AG10803 (cell line): Measurements from ENCODE around the gene BCAN.

Source experiments
- DNase-seq: peaks from one replicate; pipeline ENCODE4 v3.0.0; 2010; ENCODE audit warnings: low read depth
- H3K4me3 ChIP-seq: 2 replicates; pipeline ENCODE4 v1.5.1; 2011; ENCODE audit warnings: mild to moderate bottlenecking, low read length, control low read depth
- CTCF ChIP-seq: conservative IDR thresholded peaks from 2 replicates; pipeline ENCODE4 v1.5.1; 2011; ENCODE audit warnings: mild to moderate bottlenecking, low read length, control low read depth, inconsistent platforms

The BCAN gene

GRCh38 chr1:156673387-156674121 lies 31.6 kb downstream of the BCAN start:
- no peak for TF ChIP-seq CTCF
- DNase-seq, result no peak
- no peak overlapping the region for H3K4me3 ChIP-seq

DNA sequence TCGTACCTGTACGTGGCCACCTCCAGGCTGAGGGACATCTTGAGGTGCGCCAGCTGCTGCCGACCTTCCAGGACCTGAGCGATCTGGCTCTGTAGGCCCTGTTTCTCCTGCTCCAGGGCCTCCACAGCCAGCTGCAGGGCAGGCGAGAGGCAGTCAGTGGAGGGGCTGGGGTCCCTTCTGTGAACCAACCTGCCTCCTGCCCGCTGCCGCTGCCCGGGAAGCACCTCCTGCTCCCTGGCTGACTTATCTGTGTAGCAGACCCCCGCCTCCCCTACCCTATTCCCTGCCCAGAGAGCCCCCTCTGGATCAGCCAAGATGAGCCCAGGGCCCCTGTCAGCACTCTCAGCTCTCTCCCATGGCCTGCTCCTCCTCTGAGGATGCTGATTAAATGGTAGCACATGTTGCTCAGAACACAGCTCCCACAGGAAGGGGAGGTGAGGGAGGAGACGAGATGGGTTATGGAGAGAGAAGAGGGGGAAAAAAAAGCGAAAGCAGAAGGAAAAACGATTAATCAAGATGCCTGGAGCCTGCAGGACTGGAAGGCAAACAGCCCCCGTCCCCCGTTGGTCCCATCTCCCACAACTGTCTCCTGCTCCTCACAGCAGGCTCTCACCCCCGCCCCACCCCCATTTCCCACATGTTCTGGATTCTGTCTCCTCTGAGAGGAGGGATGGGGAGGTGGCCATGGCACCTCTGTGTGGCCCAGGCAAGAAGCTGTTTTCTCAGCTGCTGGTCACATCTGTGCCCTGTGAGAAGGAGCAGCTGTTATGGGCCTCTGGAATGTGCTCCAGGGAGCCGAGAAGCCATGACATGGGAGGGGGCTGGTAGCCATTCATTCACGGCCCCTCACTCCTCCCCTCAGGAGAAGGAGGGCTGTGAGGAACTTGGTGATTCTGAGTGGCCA lies 33.5 kb downstream of the BCAN start:
- peak overlapping the region; percentile 41 for H3K4me3 ChIP-seq
- TF ChIP-seq CTCF, result no peak
- no peak for DNase-seq

GRCh38 chr1:156676114-156676819 lies 34.4 kb downstream of the BCAN start:
- peak overlapping the region; percentile 41 for H3K4me3 ChIP-seq
- DNase-seq, result no peak
- no peak for TF ChIP-seq CTCF

DNA sequence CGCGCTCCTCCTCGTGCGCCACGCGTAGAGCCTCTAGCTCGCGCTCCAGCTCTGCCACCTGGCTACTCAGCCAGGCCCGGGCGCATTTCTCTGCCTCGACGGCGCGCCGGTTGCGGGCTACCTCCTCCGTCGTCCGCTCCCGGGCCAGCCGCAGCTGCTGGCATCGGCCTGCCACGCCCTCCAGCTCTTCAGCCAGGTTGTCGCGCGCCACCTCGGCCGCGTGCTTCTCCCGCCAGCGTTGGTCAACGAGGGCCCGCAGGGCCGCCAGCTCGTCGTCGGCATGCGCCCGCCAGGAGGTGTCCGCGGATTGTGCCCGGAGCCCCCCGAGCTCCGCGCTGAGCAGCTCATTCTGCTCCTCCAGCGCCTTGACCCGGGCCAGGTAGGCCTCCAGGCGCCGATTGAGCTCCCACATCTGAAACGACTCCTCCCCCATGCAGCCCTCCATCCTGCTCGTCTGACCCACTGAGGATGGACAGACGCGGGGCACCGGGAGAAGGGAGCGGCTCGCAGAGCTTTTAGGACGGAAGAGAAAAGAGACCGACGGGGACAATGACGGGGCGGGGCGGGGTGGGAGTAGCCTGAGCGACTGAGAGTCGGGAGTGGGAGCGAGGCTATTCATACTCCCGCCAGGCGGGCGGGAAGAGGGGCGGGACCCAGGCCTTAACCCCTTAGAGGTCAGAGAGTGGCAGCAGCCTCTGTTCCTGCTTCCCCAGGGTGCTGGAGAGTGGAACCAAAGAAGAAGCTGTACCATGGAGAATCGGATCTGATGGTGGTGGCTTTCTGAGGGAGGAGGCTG lies 35.1 kb downstream of the BCAN start, which contains the start of gene NES:
Gene NES, minus strand, starts transcription at position 588 of the 796 bp plus-strand sequence. Its CDS starts 143 bp downstream, at position 445.
- no peak for TF ChIP-seq CTCF
- no peak for DNase-seq
- peak within 1 kb of the TSS; percentile 41 for H3K4me3 ChIP-seq

DNA sequence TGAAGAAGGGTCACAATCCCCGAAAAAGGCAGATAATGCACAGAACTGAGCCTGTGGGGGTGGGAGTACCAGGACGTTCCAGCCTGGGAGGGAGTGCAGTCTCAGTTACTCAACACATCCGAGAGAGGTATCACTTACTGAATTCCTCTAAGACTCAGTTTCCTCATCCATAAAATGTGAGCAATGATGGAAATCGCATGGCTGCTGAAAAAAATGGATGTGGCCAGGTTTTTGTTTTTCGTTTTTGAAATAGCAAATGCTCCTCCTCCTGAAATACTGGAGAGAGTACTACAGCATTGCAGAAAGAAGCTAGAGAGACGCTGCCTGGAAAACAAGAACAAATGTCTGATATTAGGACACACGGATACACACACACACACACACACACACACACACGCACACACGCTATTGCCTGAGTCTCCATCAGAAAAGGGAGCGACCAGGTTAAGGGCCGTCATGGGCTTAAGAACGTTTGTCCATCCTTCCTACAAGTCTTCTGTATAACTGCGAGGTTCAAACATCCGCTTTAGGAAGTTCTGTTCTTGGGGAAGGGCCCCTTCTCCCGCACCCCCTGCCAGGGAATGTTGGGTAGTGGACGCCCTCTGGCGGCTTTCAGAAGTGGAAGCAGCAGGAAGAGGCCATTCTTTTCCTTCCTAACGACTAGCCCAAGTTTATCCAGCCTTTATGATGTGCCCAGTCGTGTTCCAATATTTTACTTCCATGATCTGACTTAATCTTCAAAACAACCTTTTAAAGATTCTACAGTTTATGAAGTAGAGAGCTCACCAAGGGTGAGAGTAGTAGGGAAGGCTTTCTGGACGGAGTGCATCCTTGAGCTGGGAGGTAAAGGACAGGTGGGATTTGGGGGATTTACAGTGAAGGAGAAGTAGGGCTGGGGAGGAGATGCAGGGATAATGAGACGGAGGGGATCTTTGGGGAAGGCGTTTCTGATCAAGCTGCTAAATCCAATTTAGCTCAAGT lies 36.0 kb downstream of the BCAN start:
- peak; percentile 93 for TF ChIP-seq CTCF
- peak overlapping the region; percentile 33 for H3K4me3 ChIP-seq
- peak; percentile 81 for DNase-seq

- DNase-seq, result no peak
- no peak overlapping the region for H3K4me3 ChIP-seq
- no peak for TF ChIP-seq CTCF
Observed at GRCh38 chr1:156680056-156680455, 38.1 kb downstream of the BCAN start.
